IPS-18a (cell line): Measurements from ENCODE around the gene TAF11L3.
"Not testable (repeated sequence)": the region's sequence is repeated elsewhere in the genome, so short reads cannot be mapped to it uniquely, and the experiment has no call there.

Source experiments
- H3K27ac ChIP-seq: one replicate; pipeline ENCODE4 v1.5.1; 2013; ENCODE audit warnings: low read length
- H3K27me3 ChIP-seq: one replicate; pipeline ENCODE4 v1.6.1; 2013; ENCODE audit warnings: mild to moderate bottlenecking, low read length; ENCODE audit not compliant: control insufficient read depth, insufficient read depth
- H3K36me3 ChIP-seq: one replicate; pipeline ENCODE4 v1.6.1; 2013; ENCODE audit warnings: low read depth, low read length; ENCODE audit not compliant: control insufficient read depth
- H3K4me1 ChIP-seq: one replicate; pipeline ENCODE4 v1.6.1; 2013; ENCODE audit warnings: low read depth, low read length; ENCODE audit not compliant: control insufficient read depth
- H3K4me3 ChIP-seq: one replicate; pipeline ENCODE4 v1.5.1; 2013; ENCODE audit warnings: low read length
- H3K9ac ChIP-seq: one replicate; pipeline ENCODE4 v1.6.1; 2013; ENCODE audit warnings: mild to moderate bottlenecking, low read length, moderate library complexity
- H3K9me3 ChIP-seq: one replicate; pipeline ENCODE4 v1.6.1; 2013; ENCODE audit warnings: low read depth, low read length; ENCODE audit not compliant: control insufficient read depth

TAF11L3 gene

DNA sequence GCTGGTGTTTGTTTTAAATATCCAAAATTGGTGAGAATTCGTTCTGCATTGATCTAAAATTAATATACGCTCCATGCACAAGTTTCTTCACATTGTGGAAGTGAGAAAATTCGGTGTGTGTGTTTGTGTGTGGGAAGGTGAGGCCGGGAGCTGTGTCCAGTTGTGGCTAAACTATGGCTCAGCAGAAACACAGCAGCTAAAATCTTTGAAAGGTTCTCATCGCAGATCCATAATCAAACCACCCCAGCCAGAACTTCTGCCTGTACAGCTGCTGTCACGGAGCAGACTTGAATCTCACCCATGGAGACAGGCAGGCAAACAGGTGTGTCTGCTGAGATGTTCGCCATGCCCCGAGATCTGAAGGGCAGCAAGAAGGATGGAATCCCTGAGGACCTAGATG is 20.2 kb upstream of the TAF11L3 start, which contains the start of gene TAF11L2:
Gene TAF11L2, plus strand, starts transcription at position 301 of the 400 bp plus-strand sequence.
- H3K27ac ChIP-seq, H3K36me3 ChIP-seq, H3K4me3 ChIP-seq, H3K9ac ChIP-seq, H3K4me1 ChIP-seq, H3K9me3 ChIP-seq, H3K27me3 ChIP-seq: not testable (repeated sequence)

DNA sequence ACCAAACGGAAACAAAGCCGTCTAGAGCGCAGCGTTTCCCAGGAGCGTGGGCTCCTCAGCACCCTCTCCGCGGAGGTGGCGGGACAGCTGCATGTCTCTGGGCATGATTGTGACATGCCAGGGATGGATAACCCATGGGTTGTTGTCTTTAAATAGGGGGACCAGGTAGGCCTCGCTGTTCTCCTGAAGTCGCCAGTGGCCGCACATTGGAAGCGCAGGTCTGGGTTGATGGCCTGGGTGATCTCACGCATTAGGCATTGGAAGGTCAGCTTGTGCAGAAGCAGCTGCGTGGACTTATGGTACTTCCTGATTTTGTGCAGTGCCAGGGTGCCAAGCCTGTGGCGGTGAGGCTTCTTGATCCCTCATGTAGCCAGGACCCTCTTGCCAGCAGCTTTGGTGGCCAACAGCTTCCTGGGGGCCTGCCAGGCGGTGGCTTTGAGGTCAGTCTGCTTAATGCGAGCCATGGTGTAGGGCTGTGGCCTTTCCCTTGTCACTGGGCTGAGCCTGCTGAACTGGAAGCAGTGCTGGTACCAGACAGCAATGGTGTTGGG is 6.3 kb upstream of the TAF11L3 start:
- Histone ChIP-seq H3K4me3 (no peak overlapping the region), H3K9me3 (no peaks in the 10 kb centered on the region), H3K36me3 (no peaks in the 10 kb centered on the region), H3K4me1 (no peaks in the 10 kb centered on the region), H3K27ac (no peak overlapping the region), H3K27me3 (no peaks in the 10 kb centered on the region), H3K9ac (no peak overlapping the region)

DNA sequence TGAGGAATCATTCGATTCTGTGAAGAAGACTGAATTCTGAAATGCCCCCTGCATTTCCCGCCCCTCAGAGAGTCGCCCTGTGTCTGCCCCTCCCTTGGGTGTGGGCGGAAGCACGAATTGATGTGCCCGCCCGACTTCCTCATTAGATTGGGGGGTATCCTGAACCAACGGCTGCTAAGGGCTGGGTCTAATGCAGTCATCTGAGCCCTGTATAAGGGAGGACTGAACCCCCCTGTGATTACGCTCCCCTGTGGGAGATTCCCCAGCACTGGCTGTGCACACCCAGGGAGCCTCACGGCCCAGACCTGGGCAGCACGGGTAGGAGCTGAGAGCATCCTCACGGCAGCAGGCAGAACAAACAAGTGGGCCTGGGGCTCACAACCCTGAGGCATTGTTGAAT is 641 bp upstream of the TAF11L3 start:
- H3K27me3 ChIP-seq, H3K9ac ChIP-seq, H3K9me3 ChIP-seq, H3K27ac ChIP-seq, H3K4me1 ChIP-seq, H3K36me3 ChIP-seq, H3K4me3 ChIP-seq: not testable (repeated sequence)

DNA sequence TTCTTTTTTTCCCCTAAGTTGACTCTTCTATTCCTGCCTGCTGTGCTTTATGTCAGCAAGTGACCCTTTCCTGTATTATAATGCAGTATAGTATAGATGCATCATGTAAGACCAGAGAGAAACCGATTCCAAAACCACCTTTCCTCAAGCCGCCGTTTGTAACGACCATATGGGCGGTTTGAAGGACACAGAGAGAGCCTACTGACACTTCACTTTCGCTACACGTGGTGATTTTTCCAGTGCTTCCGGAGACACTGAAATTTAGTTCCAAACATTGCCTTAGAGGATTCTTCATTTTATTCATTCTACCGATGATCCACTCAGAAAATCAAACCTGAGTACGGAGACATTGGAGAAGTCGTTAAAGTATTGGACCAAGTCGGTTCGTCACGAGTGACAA is 1.3 kb downstream of the TAF11L3 start:
- not testable (repeated sequence) for H3K4me3 ChIP-seq, H3K27ac ChIP-seq

DNA sequence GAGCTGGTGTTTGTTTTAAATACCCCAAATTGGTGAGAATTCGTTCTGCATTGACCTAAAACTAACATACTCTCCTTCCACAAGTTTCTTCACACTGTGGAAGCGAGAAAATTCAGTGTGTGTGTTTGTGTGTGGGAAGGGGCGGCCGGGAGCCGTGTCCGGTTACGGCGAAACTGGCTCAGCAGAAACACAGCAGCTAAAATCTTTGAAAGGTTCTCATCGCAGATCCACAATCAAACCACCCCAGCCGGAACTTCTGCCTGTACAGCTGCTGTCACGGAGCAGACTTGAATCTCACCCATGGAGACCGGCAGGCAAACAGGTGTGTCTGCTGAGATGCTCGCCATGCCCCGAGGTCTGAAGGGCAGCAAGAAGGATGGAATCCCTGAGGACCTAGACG is 3.3 kb downstream of the TAF11L3 start, which contains the start of gene TAF11L4:
Gene TAF11L4, plus strand, starts transcription at position 301 of the 400 bp plus-strand sequence.
- H3K4me1 ChIP-seq, H3K4me3 ChIP-seq, H3K9ac ChIP-seq, H3K9me3 ChIP-seq, H3K27ac ChIP-seq, H3K36me3 ChIP-seq, H3K27me3 ChIP-seq: not testable (repeated sequence)

More for the DNA sequence above, 1.3 kb downstream of the TAF11L3 start:
- H3K36me3 ChIP-seq, H3K9ac ChIP-seq, H3K9me3 ChIP-seq, H3K4me1 ChIP-seq, H3K27me3 ChIP-seq: not testable (repeated sequence)

DNA sequence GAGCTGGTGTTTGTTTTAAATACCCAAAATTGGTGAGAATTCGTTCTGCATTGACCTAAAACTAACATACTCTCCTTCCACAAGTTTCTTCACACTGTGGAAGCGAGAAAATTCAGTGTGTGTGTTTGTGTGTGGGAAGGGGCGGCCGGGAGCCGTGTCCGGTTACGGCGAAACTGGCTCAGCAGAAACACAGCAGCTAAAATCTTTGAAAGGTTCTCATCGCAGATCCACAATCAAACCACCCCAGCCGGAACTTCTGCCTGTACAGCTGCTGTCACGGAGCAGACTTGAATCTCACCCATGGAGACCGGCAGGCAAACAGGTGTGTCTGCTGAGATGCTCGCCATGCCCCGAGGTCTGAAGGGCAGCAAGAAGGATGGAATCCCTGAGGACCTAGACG is 6.8 kb downstream of the TAF11L3 start, which contains the start of gene TAF11L5:
Gene TAF11L5, plus strand, starts transcription at position 301 of the 400 bp plus-strand sequence.
- not testable (repeated sequence) for H3K9ac ChIP-seq, H3K4me1 ChIP-seq, H3K9me3 ChIP-seq, H3K36me3 ChIP-seq, H3K4me3 ChIP-seq, H3K27ac ChIP-seq, H3K27me3 ChIP-seq

DNA sequence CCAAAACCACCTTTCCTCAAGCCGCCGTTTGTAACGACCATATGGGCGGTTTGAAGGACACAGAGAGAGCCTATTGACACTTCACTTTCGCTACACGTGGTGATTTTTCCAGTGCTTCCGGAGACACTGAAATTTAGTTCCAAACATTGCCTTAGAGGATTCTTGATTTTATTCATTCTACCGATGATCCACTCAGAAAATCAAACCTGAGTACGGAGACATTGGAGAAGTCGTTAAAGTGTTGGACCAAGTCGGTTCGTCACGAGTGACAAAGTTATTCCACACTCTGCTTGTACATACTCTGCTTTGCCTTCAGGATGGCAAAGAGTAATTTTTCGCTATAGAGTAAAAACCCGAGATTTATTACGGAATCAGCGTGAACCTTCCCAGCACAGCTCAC is 8.3 kb downstream of the TAF11L3 start:
- H3K9ac ChIP-seq, H3K4me3 ChIP-seq, H3K4me1 ChIP-seq, H3K9me3 ChIP-seq, H3K27ac ChIP-seq, H3K36me3 ChIP-seq, H3K27me3 ChIP-seq: not testable (repeated sequence)

DNA sequence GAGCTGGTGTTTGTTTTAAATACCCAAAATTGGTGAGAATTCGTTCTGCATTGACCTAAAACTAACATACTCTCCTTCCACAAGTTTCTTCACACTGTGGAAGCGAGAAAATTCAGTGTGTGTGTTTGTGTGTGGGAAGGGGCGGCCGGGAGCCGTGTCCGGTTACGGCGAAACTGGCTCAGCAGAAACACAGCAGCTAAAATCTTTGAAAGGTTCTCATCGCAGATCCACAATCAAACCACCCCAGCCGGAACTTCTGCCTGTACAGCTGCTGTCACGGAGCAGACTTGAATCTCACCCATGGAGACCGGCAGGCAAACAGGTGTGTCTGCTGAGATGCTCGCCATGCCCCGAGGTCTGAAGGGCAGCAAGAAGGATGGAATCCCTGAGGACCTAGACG is 10.2 kb downstream of the TAF11L3 start, which contains the start of gene TAF11L6:
Gene TAF11L6, plus strand, starts transcription at position 301 of the 400 bp plus-strand sequence.
- not testable (repeated sequence) for H3K4me3 ChIP-seq, H3K36me3 ChIP-seq, H3K27ac ChIP-seq, H3K9ac ChIP-seq, H3K27me3 ChIP-seq, H3K9me3 ChIP-seq, H3K4me1 ChIP-seq
